GM12891 (cell line): ENCODE measurements around the gene SMCO3.

ENCODE experiments used
- POLR2A ChIP-seq: IDR thresholded peaks from 2 replicates; pipeline ENCODE4 v1.6.1; 2011; ENCODE audit warnings: low read depth, low read length, control low read depth
- POLR2AphosphoS5 ChIP-seq: IDR thresholded peaks from 2 replicates; pipeline ENCODE4 v1.6.1; 2011; ENCODE audit warnings: low read depth, low read length, control low read depth
- POU2F2 ChIP-seq: IDR thresholded peaks from 2 replicates; pipeline ENCODE4 v1.6.1; 2011; ENCODE audit warnings: low read depth, mild to moderate bottlenecking, control low read depth, low read length, moderate library complexity
- TAF1 ChIP-seq: IDR thresholded peaks from 2 replicates; pipeline ENCODE4 v1.6.1; 2011; ENCODE audit warnings: low read depth, low read length, control low read depth

DNA sequence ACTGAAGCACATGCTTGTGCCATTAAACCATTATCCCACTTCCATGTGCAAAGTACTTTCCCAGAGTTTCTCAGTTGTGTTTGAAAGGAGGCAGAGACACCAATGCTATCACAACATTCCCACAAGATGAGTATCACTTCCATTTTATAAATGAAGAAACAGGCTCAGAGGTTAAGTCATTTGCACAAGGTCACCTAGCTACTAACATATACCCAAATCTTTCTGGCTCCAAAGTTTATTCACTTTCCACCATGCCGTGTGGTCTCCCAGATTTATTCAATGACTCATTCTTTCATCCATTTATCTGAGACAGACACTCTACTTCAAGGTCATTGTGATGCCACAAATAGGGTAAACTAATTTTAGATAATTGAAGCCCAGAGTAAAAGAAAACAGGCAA, 20.0 kb upstream of the SMCO3 start:
- TF ChIP-seq POLR2AphosphoS5 = no peak
- no peak for TF ChIP-seq POLR2A
- no peak for TF ChIP-seq POU2F2
- TF ChIP-seq TAF1 = no peak
